Fibroblast of mammary gland (primary cell): ENCODE measurements around the gene OMG.
"Not testable (repeated sequence)": the region's sequence is repeated elsewhere in the genome, so short reads cannot be mapped to it uniquely, and the experiment has no call there.

Source experiments
- DNase-seq: peaks from one replicate; pipeline ENCODE4 v3.0.0-alpha.2; 2010; ENCODE audit warnings: low read depth
- H3K4me3 ChIP-seq: 2 replicates; pipeline ENCODE4 v1.5.1; 2011; ENCODE audit warnings: low read depth, mild to moderate bottlenecking, low read length, moderate library complexity; ENCODE audit not compliant: control insufficient read depth
- CTCF ChIP-seq: conservative IDR thresholded peaks from 2 replicates; pipeline ENCODE4 v1.5.1; 2011; ENCODE audit warnings: low read depth, low read length, inconsistent platforms; ENCODE audit not compliant: control insufficient read depth, insufficient read depth

The OMG gene

GRCh38 chr17:31291820-31292219 is 5.2 kb downstream of the OMG start:
- H3K4me3 ChIP-seq = no peak overlapping the region
- TF ChIP-seq CTCF = no peak
- no peak for DNase-seq

GRCh38 chr17:31289790-31290189 is 7.2 kb downstream of the OMG start:
- peak; percentile 37 for DNase-seq
- H3K4me3 ChIP-seq = no peak overlapping the region
- TF ChIP-seq CTCF = no peak

- H3K4me3 ChIP-seq = not testable (repeated sequence)
These were observed 9.1 kb downstream of the OMG start for GRCh38 chr17:31287932-31288331.

GRCh38 chr17:31286587-31286986 is 10.5 kb downstream of the OMG start:
- TF ChIP-seq CTCF = no peak
- H3K4me3 ChIP-seq = no peak overlapping the region
- DNase-seq = no peak

More at GRCh38 chr17:31287932-31288331, 9.1 kb downstream of the OMG start:
- not testable (repeated sequence) for DNase-seq

GRCh38 chr17:31283841-31284240 is 13.2 kb downstream of the OMG start:
- DNase-seq = no peak
- no peak for TF ChIP-seq CTCF
- H3K4me3 ChIP-seq = no peak overlapping the region

GRCh38 chr17:31281061-31281460 is 16.0 kb downstream of the OMG start:
- no peak overlapping the region for H3K4me3 ChIP-seq
- DNase-seq = peak; percentile 58
- no peak for TF ChIP-seq CTCF

- no peak for DNase-seq
- no peak overlapping the region for H3K4me3 ChIP-seq
- no peak for TF ChIP-seq CTCF
These were observed 17.6 kb downstream of the OMG start for GRCh38 chr17:31279401-31279800.

- DNase-seq = peak; percentile 59
- no peak for TF ChIP-seq CTCF
- no peak overlapping the region for H3K4me3 ChIP-seq
These were observed 21.9 kb downstream of the OMG start for GRCh38 chr17:31275116-31275515.
